NT2/D1 (cell line): ENCODE data around the gene CD300LG.

ENCODE experiments used
- DNase-seq: peaks from one replicate; pipeline ENCODE4 v3.0.0-alpha.2; 2011; ENCODE audit warnings: low read depth, low spot score
- H3K27me3 ChIP-seq: 2 replicates; pipeline ENCODE4 v1.6.0; 2011; ENCODE audit warnings: mild to moderate bottlenecking; ENCODE audit not compliant: insufficient read length, insufficient read depth
- H3K36me3 ChIP-seq: 2 replicates; pipeline ENCODE4 v1.6.1; 2011; ENCODE audit warnings: mild to moderate bottlenecking, low read length, mixed read lengths; ENCODE audit not compliant: insufficient read depth, insufficient read length
- H3K4me1 ChIP-seq: 2 replicates; pipeline ENCODE4 v1.5.1; 2011; ENCODE audit not compliant: insufficient read depth, insufficient read length
- H3K4me3 ChIP-seq: 2 replicates; pipeline ENCODE4 v1.5.1; 2011; ENCODE audit warnings: low read depth; ENCODE audit not compliant: insufficient read length
- H3K9ac ChIP-seq: 2 replicates; pipeline ENCODE4 v1.6.0; 2011; ENCODE audit warnings: low read depth; ENCODE audit not compliant: insufficient read length
- H3K9me3 ChIP-seq: 2 replicates; pipeline ENCODE4 v1.5.1; 2011; ENCODE audit warnings: mild to moderate bottlenecking, low read length; ENCODE audit not compliant: insufficient read depth
- SUZ12 ChIP-seq: IDR thresholded peaks from 2 replicates; pipeline ENCODE4 v1.6.1; 2011; ENCODE audit not compliant: insufficient read length, insufficient read depth; ENCODE audit errors: extremely low read depth
- YY1 ChIP-seq: IDR thresholded peaks from 2 replicates; pipeline ENCODE4 v1.6.1; 2011; ENCODE audit not compliant: insufficient read length, insufficient read depth
- ZNF274 ChIP-seq: IDR thresholded peaks from 2 replicates; pipeline ENCODE4 v1.6.1; 2011; ENCODE audit warnings: mild to moderate bottlenecking, low read depth, low read length

Gene CD300LG

GRCh38 chr17:43826206-43826605, 20.8 kb upstream of the CD300LG start:
- H3K4me3 ChIP-seq, result no peak overlapping the region
- H3K36me3 ChIP-seq, result peaks cover 89% of the 10 kb centered on the region
- TF ChIP-seq ZNF274, result no peak
- no peak for TF ChIP-seq YY1
- TF ChIP-seq SUZ12, result no peak
- no peaks in the 10 kb centered on the region for H3K9me3 ChIP-seq
- peaks cover 4% of the 10 kb centered on the region for H3K4me1 ChIP-seq
- H3K27me3 ChIP-seq, result no peaks in the 10 kb centered on the region
- no peak for DNase-seq
- H3K9ac ChIP-seq, result no peak overlapping the region

GRCh38 chr17:43827596-43827995, 19.4 kb upstream of the CD300LG start:
- Histone ChIP-seq H3K27me3 (no peaks in the 10 kb centered on the region), H3K4me3 (no peak overlapping the region), H3K9me3 (no peaks in the 10 kb centered on the region), H3K36me3 (peaks cover 82% of the 10 kb centered on the region), H3K4me1 (peaks cover 11% of the 10 kb centered on the region), H3K9ac (peak overlapping the region; percentile 28)
- DNase-seq, result no peak
- no peak for TF ChIP-seq ZNF274
- no peak for TF ChIP-seq SUZ12
- TF ChIP-seq YY1, result no peak

GRCh38 chr17:43829738-43830137, 17.2 kb upstream of the CD300LG start:
- Histone ChIP-seq H3K27me3 (peaks cover 16% of the 10 kb centered on the region), H3K4me3 (no peak overlapping the region), H3K4me1 (peaks cover 11% of the 10 kb centered on the region), H3K9ac (no peak overlapping the region), H3K9me3 (peaks cover 9% of the 10 kb centered on the region), H3K36me3 (peaks cover 64% of the 10 kb centered on the region)
- TF ChIP-seq SUZ12 (no peak), YY1 (no peak), ZNF274 (no peak)
- DNase-seq, result no peak

- H3K27me3 ChIP-seq, result peaks cover 16% of the 10 kb centered on the region
Measured at GRCh38 chr17:43830510-43831140, 16.4 kb upstream of the CD300LG start.

GRCh38 chr17:43831633-43832032, 15.3 kb upstream of the CD300LG start:
- peaks cover 11% of the 10 kb centered on the region for H3K9me3 ChIP-seq
- TF ChIP-seq SUZ12, result no peak
- TF ChIP-seq YY1, result no peak
- no peak for TF ChIP-seq ZNF274
- peaks cover 11% of the 10 kb centered on the region for H3K4me1 ChIP-seq
- peaks cover 16% of the 10 kb centered on the region for H3K27me3 ChIP-seq
- H3K4me3 ChIP-seq, result peak overlapping the region; percentile 70
- DNase-seq, result no peak
- peaks cover 46% of the 10 kb centered on the region for H3K36me3 ChIP-seq
- H3K9ac ChIP-seq, result peak overlapping the region; percentile 65

More at GRCh38 chr17:43830510-43831140, 16.4 kb upstream of the CD300LG start:
- Histone ChIP-seq H3K9ac (no peak overlapping the region), H3K4me1 (peaks cover 11% of the 10 kb centered on the region), H3K4me3 (no peak overlapping the region), H3K9me3 (peaks cover 11% of the 10 kb centered on the region), H3K36me3 (peaks cover 55% of the 10 kb centered on the region)
- TF ChIP-seq YY1 (no peak), SUZ12 (no peak), ZNF274 (no peak)
- DNase-seq, result no peak

GRCh38 chr17:43832168-43832975, 14.6 kb upstream of the CD300LG start:
- Histone ChIP-seq H3K36me3 (peaks cover 45% of the 10 kb centered on the region), H3K9ac (peak overlapping the region; percentile 81), H3K9me3 (peaks cover 11% of the 10 kb centered on the region), H3K4me3 (peak overlapping the region; percentile 70), H3K27me3 (peaks cover 16% of the 10 kb centered on the region), H3K4me1 (peaks cover 11% of the 10 kb centered on the region)
- no peak for DNase-seq
- no peak for TF ChIP-seq SUZ12
- no peak for TF ChIP-seq YY1
- no peak for TF ChIP-seq ZNF274

GRCh38 chr17:43832976-43833829, 13.8 kb upstream of the CD300LG start, which contains the start of gene MPP3:
MPP3 (minus strand) TSS chr17:43833146; CDS start chr17:43831906, 1,240 bp downstream.
- H3K4me3 ChIP-seq, result peak within 1 kb of the TSS; percentile 70
- no peak for DNase-seq

More at GRCh38 chr17:43832976-43833829, 13.8 kb upstream of the CD300LG start, which contains the start of gene MPP3:
- Histone ChIP-seq H3K27me3 (peaks cover 16% of the 10 kb centered on the region), H3K4me1 (peaks cover 11% of the 10 kb centered on the region), H3K9ac (peak within 1 kb of the TSS; percentile 81), H3K36me3 (peaks cover 37% of the 10 kb centered on the region), H3K9me3 (peaks cover 11% of the 10 kb centered on the region)
- TF ChIP-seq SUZ12 (no peak), YY1 (no peak), ZNF274 (no peak)
